ENCODE measurements around the gene AGER. TPM values are rescaled to one million over a fixed set of nuclear protein-coding genes. Genes with fewer than 3 reads are reported as not detected.
A peak's percentile ranks its signal among the peaks of the same experiment; 100 is the strongest.

Gene AGER
- total and polyA plus RNA-seq, 9 of the 15 experiments (the other 6 are each of a cell fraction or from before 2014, with no cell fraction given) = 1.2 to 11.5 (median 4.1) TPM

DNA sequence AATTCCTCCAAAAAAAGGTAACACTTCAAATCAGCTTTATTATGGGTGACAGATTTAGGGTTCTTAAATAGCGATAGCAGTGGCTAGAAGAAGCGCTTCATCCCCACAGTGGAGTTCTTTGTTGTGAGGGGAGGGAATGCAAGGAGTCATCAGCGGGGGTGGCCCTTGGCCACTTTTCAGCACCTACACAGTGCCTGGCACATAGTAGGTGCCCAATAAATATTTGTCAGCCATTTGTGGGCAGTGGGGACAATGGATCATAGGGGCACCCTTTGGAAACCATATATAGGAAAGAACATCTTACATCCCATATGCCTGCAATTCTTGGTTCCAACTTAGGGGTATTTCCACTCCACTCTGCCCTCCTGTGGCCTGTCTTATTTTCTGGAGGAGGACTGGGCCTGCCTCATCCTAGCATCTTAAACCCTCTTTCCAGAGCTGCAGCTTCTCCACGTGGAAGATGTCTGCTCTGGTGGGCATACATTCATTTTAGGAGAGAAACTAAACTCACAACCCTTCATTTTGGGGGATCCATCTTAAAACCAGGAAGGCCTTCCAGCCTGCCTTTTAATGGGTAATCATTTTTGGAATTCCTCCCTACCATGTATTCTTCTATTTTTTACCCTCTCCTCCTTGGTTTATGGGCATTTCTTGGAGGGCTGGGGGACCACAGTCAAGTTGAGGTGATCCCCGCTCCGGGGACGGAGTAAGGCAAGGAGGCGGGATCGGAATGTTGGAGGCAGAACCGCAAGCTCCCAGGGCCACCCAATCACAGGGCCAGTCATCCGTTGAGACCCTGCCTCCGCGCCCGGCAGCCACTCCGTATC is 11.0 kb upstream of the AGER start (continued):
- peak; percentile 77 for TF ChIP-seq SMARCA5 (IDR thresholded peaks at IDR 0.05)
- TF ChIP-seq SMARCC2 (IDR thresholded peaks at IDR 0.05; ENCODE audit: low read depth) = peak; percentile 37; the same call in 1 of the 2 replicates
- TF ChIP-seq HNRNPUL1 (IDR thresholded peaks at IDR 0.05; ENCODE audit: low read length) = peak; percentile 84; the same call in 1 of the 2 replicates
- TF ChIP-seq ZNF507 (tag; conservative IDR thresholded peaks at IDR 0.05) = no peak
- TF ChIP-seq NEUROD1 (IDR thresholded peaks at IDR 0.05; ENCODE audit: borderline replicate concordance, low read depth, low read length, partially characterized antibody) = no peak
- TF ChIP-seq ARID2 (IDR thresholded peaks at IDR 0.05) = peak; percentile 75
- TF ChIP-seq L3MBTL2 (IDR thresholded peaks at IDR 0.05) = no peak; the same call in 1 of the 2 replicates
- TF ChIP-seq KAT8 (IDR thresholded peaks at IDR 0.05; ENCODE audit: low read depth) = no peak
- TF ChIP-seq JUN (IDR thresholded peaks at IDR 0.05; ENCODE audit: borderline replicate concordance, low read depth, low read length) = 0 out of 2 replicates have a peak, but pooled peaks have one; percentile 19
- no peak for TF ChIP-seq JUN (CRISPR knock-in tag; IDR thresholded peaks at IDR 0.05; ENCODE audit: borderline replicate concordance)
- peak; percentile 73 to 88; a peak in 2 of 4 replicates for TF ChIP-seq ARNT (IDR thresholded peaks at IDR 0.05)
- no peak for TF ChIP-seq SREBF2 (CRISPR knock-in tag; IDR thresholded peaks at IDR 0.05)
- TF ChIP-seq CREBBP (IDR thresholded peaks at IDR 0.05; ENCODE audit: low read depth, low read length) = no peak
- TF ChIP-seq, protein P1, sequence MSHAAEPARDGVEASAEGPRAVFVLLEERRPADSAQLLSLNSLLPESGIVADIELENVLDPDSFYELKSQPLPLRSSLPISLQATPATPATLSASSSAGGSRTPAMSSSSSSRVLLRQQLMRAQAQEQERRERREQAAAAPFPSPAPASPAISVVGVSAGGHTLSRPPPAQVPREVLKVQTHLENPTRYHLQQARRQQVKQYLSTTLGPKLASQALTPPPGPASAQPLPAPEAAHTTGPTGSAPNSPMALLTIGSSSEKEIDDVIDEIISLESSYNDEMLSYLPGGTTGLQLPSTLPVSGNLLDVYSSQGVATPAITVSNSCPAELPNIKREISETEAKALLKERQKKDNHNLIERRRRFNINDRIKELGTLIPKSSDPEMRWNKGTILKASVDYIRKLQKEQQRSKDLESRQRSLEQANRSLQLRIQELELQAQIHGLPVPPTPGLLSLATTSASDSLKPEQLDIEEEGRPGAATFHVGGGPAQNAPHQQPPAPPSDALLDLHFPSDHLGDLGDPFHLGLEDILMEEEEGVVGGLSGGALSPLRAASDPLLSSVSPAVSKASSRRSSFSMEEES (CRISPR knock-in tag; IDR thresholded peaks at IDR 0.05) = no peak
- TF ChIP-seq ZNF232 (CRISPR knock-in tag; IDR thresholded peaks at IDR 0.05) = 0 out of 2 replicates have a peak, but pooled peaks have one; percentile 35
- TF ChIP-seq, protein P2, sequence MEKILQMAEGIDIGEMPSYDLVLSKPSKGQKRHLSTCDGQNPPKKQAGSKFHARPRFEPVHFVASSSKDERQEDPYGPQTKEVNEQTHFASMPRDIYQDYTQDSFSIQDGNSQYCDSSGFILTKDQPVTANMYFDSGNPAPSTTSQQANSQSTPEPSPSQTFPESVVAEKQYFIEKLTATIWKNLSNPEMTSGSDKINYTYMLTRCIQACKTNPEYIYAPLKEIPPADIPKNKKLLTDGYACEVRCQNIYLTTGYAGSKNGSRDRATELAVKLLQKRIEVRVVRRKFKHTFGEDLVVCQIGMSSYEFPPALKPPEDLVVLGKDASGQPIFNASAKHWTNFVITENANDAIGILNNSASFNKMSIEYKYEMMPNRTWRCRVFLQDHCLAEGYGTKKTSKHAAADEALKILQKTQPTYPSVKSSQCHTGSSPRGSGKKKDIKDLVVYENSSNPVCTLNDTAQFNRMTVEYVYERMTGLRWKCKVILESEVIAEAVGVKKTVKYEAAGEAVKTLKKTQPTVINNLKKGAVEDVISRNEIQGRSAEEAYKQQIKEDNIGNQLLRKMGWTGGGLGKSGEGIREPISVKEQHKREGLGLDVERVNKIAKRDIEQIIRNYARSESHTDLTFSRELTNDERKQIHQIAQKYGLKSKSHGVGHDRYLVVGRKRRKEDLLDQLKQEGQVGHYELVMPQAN (IDR thresholded peaks at IDR 0.05; ENCODE audit: borderline replicate concordance) = peak; percentile 73; the same call in 1 of the 2 replicates
- TF ChIP-seq, protein P3, sequence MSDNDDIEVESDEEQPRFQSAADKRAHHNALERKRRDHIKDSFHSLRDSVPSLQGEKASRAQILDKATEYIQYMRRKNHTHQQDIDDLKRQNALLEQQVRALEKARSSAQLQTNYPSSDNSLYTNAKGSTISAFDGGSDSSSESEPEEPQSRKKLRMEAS (CRISPR knock-in tag; IDR thresholded peaks at IDR 0.05) = no peak
- TF ChIP-seq, protein P4, sequence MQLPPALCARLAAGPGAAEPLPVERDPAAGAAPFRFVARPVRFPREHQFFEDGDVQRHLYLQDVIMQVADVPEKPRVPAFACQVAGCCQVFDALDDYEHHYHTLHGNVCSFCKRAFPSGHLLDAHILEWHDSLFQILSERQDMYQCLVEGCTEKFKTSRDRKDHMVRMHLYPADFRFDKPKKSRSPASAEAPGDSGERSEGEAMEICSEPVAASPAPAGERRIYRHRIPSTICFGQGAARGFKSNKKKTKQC (CRISPR knock-in tag; IDR thresholded peaks at IDR 0.05) = 0 out of 2 replicates have a peak, but pooled peaks have one; percentile 21
- TF ChIP-seq, protein P5, sequence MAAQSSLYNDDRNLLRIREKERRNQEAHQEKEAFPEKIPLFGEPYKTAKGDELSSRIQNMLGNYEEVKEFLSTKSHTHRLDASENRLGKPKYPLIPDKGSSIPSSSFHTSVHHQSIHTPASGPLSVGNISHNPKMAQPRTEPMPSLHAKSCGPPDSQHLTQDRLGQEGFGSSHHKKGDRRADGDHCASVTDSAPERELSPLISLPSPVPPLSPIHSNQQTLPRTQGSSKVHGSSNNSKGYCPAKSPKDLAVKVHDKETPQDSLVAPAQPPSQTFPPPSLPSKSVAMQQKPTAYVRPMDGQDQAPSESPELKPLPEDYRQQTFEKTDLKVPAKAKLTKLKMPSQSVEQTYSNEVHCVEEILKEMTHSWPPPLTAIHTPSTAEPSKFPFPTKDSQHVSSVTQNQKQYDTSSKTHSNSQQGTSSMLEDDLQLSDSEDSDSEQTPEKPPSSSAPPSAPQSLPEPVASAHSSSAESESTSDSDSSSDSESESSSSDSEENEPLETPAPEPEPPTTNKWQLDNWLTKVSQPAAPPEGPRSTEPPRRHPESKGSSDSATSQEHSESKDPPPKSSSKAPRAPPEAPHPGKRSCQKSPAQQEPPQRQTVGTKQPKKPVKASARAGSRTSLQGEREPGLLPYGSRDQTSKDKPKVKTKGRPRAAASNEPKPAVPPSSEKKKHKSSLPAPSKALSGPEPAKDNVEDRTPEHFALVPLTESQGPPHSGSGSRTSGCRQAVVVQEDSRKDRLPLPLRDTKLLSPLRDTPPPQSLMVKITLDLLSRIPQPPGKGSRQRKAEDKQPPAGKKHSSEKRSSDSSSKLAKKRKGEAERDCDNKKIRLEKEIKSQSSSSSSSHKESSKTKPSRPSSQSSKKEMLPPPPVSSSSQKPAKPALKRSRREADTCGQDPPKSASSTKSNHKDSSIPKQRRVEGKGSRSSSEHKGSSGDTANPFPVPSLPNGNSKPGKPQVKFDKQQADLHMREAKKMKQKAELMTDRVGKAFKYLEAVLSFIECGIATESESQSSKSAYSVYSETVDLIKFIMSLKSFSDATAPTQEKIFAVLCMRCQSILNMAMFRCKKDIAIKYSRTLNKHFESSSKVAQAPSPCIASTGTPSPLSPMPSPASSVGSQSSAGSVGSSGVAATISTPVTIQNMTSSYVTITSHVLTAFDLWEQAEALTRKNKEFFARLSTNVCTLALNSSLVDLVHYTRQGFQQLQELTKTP (IDR thresholded peaks at IDR 0.05; ENCODE audit: low read depth in 1 of 2, partially characterized antibody in 2 of 2) = peak in 1 of 2 experiments; percentile 61
- no peak for TF ChIP-seq ZSCAN29 (IDR thresholded peaks at IDR 0.05)
